HG03066 (cell line): ENCODE measurements around the gene ARNT2.
"Not testable (repeated sequence)": the region's sequence is repeated elsewhere in the genome, so short reads cannot be mapped to it uniquely, and the experiment has no call there.

Experiments used
- ATAC-seq: cut with Tn5 transposase; IDR thresholded peaks from one replicate; pipeline ENCODE4 v1.9.1; 2021; ENCODE audit warnings: low read depth; ENCODE audit not compliant: unreplicated experiment

The ARNT2 gene

GRCh38 chr15:80508783-80509182, 104.6 kb downstream of the ARNT2 start:
- ATAC-seq = no peak

- no peak for ATAC-seq
Measured at GRCh38 chr15:80509800-80510199, 105.6 kb downstream of the ARNT2 start.

- not testable (repeated sequence) for ATAC-seq
Measured at GRCh38 chr15:80510985-80511384, 106.8 kb downstream of the ARNT2 start.

- ATAC-seq = no peak
Measured at GRCh38 chr15:80512726-80513660, 108.8 kb downstream of the ARNT2 start.

GRCh38 chr15:80514071-80514780, 110.0 kb downstream of the ARNT2 start:
- no peak for ATAC-seq

GRCh38 chr15:80517290-80517689, 113.1 kb downstream of the ARNT2 start:
- no peak for ATAC-seq

GRCh38 chr15:80518522-80518921, 114.3 kb downstream of the ARNT2 start:
- no peak for ATAC-seq

- no peak for ATAC-seq
Measured at GRCh38 chr15:80523746-80524145, 119.6 kb downstream of the ARNT2 start.

GRCh38 chr15:80525853-80526252, 121.7 kb downstream of the ARNT2 start:
- ATAC-seq = no peak

- no peak for ATAC-seq
Measured at GRCh38 chr15:80526556-80527340, 122.6 kb downstream of the ARNT2 start.

- no peak for ATAC-seq
Measured at GRCh38 chr15:80527406-80527805, 123.2 kb downstream of the ARNT2 start.

- ATAC-seq = no peak
Measured at GRCh38 chr15:80527961-80528360, 123.8 kb downstream of the ARNT2 start.

GRCh38 chr15:80530737-80531365, 126.7 kb downstream of the ARNT2 start:
- no peak for ATAC-seq

- no peak for ATAC-seq
Measured at GRCh38 chr15:80531388-80531787, 127.2 kb downstream of the ARNT2 start.

- ATAC-seq = no peak
Measured at GRCh38 chr15:80531796-80532195, 127.6 kb downstream of the ARNT2 start.

GRCh38 chr15:80533790-80534333, 129.7 kb downstream of the ARNT2 start:
- ATAC-seq = no peak

GRCh38 chr15:80536231-80536630, 132.0 kb downstream of the ARNT2 start:
- no peak for ATAC-seq

- no peak for ATAC-seq
Measured at GRCh38 chr15:80536716-80537115, 132.5 kb downstream of the ARNT2 start.

- ATAC-seq = no peak
Measured at GRCh38 chr15:80545078-80545477, 140.9 kb downstream of the ARNT2 start.

GRCh38 chr15:80547264-80547663, 143.1 kb downstream of the ARNT2 start:
- ATAC-seq = no peak
